Caki2 (cell line): ENCODE data around the gene FKBP1A. TPM values are rescaled to one million over a fixed set of nuclear protein-coding genes. Genes with fewer than 3 reads are reported as not detected.

Source experiments
- DNase-seq: peaks from one replicate; pipeline ENCODE4 v3.0.0-alpha.2; 2015; ENCODE audit warnings: low read depth
- in situ Hi-C: cut with HindIII; loops from 2 replicates; pipeline ENCODE4 v1.10.0; 2016; ENCODE audit warnings: low sequenced_read_pairs, low pct_unique_long_range_greater_than_20kb, mixed read lengths
- total RNA-seq: library from RNA; depleted of rRNA; stranded (reverse); fragments of >200 nt; shearing (Covaris generic); gene quantifications from 2 replicates; pipeline ENCODE4 v1.2.3, GENCODE V29; 2014; ENCODE audit warnings: low replicate concordance; rRNA removed

The FKBP1A gene
- 173 and 219 TPM in 2 replicates for total RNA-seq

- DNase-seq, result peak; percentile 91
- in situ Hi-C loops, result loop anchor here (10.0 kb wide), 1 partner anchor 68 kb away; the partner anchor contains the start of gene SDCBP2
These were observed at the start of gene FKBP1A for GRCh38 chr20:1392693-1393506. Gene FKBP1A (minus strand): TSS chr20:1393054. CDS start chr20:1392998, 56 bp downstream.

- in situ Hi-C loops, result no loop called here
These were observed 49.5 kb upstream of the FKBP1A start for GRCh38 chr20:1442304-1442703.

GRCh38 chr20:1441133-1441532, 48.3 kb upstream of the FKBP1A start:
- in situ Hi-C loops, result no loop called here

More at GRCh38 chr20:1442304-1442703, 49.5 kb upstream of the FKBP1A start:
- DNase-seq, result no peak

GRCh38 chr20:1440024-1440423, 47.2 kb upstream of the FKBP1A start:
- in situ Hi-C loops, result no loop called here
- DNase-seq, result no peak

More at GRCh38 chr20:1441133-1441532, 48.3 kb upstream of the FKBP1A start:
- no peak for DNase-seq

- DNase-seq, result no peak
- in situ Hi-C loops, result no loop called here
These were observed 45.5 kb upstream of the FKBP1A start for GRCh38 chr20:1438361-1438760.

- in situ Hi-C loops, result no loop called here
- DNase-seq, result peak; percentile 40
These were observed 44.5 kb upstream of the FKBP1A start for GRCh38 chr20:1437235-1437904.

- in situ Hi-C loops, result no loop called here
These were observed 43.4 kb upstream of the FKBP1A start for GRCh38 chr20:1436263-1436662.

GRCh38 chr20:1435337-1435699, 42.5 kb upstream of the FKBP1A start:
- in situ Hi-C loops, result no loop called here
- no peak for DNase-seq

More at GRCh38 chr20:1436263-1436662, 43.4 kb upstream of the FKBP1A start:
- no peak for DNase-seq

- DNase-seq, result no peak
- in situ Hi-C loops, result no loop called here
These were observed 41.9 kb upstream of the FKBP1A start for GRCh38 chr20:1434571-1435336.

GRCh38 chr20:1431158-1431557, 38.3 kb upstream of the FKBP1A start:
- in situ Hi-C loops, result no loop called here
- DNase-seq, result no peak

GRCh38 chr20:1430004-1430451, 37.2 kb upstream of the FKBP1A start:
- in situ Hi-C loops, result no loop called here
- no peak for DNase-seq

GRCh38 chr20:1429143-1429728, 36.4 kb upstream of the FKBP1A start:
- no peak for DNase-seq
- in situ Hi-C loops, result no loop called here

GRCh38 chr20:1427457-1428054, 34.7 kb upstream of the FKBP1A start:
- in situ Hi-C loops, result no loop called here
- no peak for DNase-seq

GRCh38 chr20:1426231-1426849, 33.5 kb upstream of the FKBP1A start:
- in situ Hi-C loops, result no loop called here

GRCh38 chr20:1424336-1424735, 31.5 kb upstream of the FKBP1A start:
- in situ Hi-C loops, result no loop called here
- no peak for DNase-seq

More at GRCh38 chr20:1426231-1426849, 33.5 kb upstream of the FKBP1A start:
- DNase-seq, result no peak

GRCh38 chr20:1423625-1424106, 30.8 kb upstream of the FKBP1A start:
- in situ Hi-C loops, result no loop called here
- peak; percentile 58 for DNase-seq

GRCh38 chr20:1423206-1423605, 30.4 kb upstream of the FKBP1A start:
- DNase-seq, result no peak
- in situ Hi-C loops, result no loop called here
